Activated T-helper 2 cell treated with anti-CD3 and anti-CD28 coated beads, Interferon-gamma antibody, Interleukin-2, Interleukin-4, amounts not matched to agents 10 μg/mL and 5 μg/mL and 100 μg/mL, durations not matched to agents 14 hours and 24 hours and 36 hours (primary cell): Measurements from ENCODE around the gene SDHAF2. TPM values are rescaled to one million over a fixed set of nuclear protein-coding genes. Genes with fewer than 3 reads are reported as not detected.
"Not testable (repeated sequence)": the region's sequence is repeated elsewhere in the genome, so short reads cannot be mapped to it uniquely, and the experiment has no call there.

Source experiments
- DNase-seq: peaks from one replicate; pipeline ENCODE4 v3.0.0; 2021; ENCODE audit warnings: low spot score
- H3K27ac Mint-ChIP-seq: one replicate; pipeline ENCODE4 v1.8.0; 2021; ENCODE audit warnings: mixed read lengths
- H3K27me3 Mint-ChIP-seq: one replicate; pipeline ENCODE4 v1.8.0; 2021; ENCODE audit warnings: low read depth, mixed read lengths
- H3K36me3 Mint-ChIP-seq: one replicate; pipeline ENCODE4 v1.8.0; 2021; ENCODE audit warnings: low read depth, mixed read lengths
- H3K4me1 Mint-ChIP-seq: one replicate; pipeline ENCODE4 v1.8.0; 2021; ENCODE audit warnings: low read depth, mixed read lengths
- H3K4me3 Mint-ChIP-seq: one replicate; pipeline ENCODE4 v1.8.0; 2021; ENCODE audit warnings: low read depth, mild to moderate bottlenecking, moderate library complexity, mixed read lengths
- H3K9me3 Mint-ChIP-seq: one replicate; pipeline ENCODE4 v1.8.0; 2021; ENCODE audit warnings: mixed read lengths
- intact Hi-C: fragments of 100-400 bp; cut with micrococcal nuclease; formaldehyde crosslinking; loops from one replicate; pipeline ENCODE4 v1.15.1; 2023
- total RNA-seq: library from RNA; stranded (reverse); gene quantifications from 2 replicates; pipeline ENCODE4 v1.2.3, GENCODE V29; 2022

The SDHAF2 gene
- total RNA-seq, 1 donor from 2014 or later: 46.4 TPM

DNA sequence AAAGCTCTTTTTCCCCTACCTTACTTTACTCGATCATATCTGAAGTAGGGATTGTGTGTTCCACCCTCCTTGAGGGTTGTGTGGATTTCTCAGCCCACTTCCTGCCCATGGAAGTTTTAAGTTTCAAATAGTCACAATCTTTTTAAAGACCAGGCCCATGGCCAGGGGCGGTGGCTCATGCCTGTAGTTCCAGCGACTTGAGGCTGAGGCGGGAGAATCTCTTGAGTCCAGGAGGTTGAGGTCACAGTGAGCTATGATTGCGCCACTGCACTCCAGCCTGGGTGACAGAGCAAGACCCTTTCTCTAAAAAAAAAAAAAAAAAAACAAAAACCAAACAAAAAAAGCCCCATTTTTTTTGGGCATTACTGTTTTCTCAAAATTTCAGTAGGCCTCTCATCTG is 42.4 kb downstream of the SDHAF2 start:
- peaks cover 23% of the 10 kb centered on the region for H3K36me3 Mint-ChIP-seq
- peaks cover 11% of the 10 kb centered on the region for H3K4me1 Mint-ChIP-seq
- H3K27me3 Mint-ChIP-seq: no peaks in the 10 kb centered on the region
- no peaks in the 10 kb centered on the region for H3K9me3 Mint-ChIP-seq
- intact Hi-C loops: no loop called here
- H3K27ac Mint-ChIP-seq: no peak overlapping the region
- no peak overlapping the region for H3K4me3 Mint-ChIP-seq
- no peak for DNase-seq

DNA sequence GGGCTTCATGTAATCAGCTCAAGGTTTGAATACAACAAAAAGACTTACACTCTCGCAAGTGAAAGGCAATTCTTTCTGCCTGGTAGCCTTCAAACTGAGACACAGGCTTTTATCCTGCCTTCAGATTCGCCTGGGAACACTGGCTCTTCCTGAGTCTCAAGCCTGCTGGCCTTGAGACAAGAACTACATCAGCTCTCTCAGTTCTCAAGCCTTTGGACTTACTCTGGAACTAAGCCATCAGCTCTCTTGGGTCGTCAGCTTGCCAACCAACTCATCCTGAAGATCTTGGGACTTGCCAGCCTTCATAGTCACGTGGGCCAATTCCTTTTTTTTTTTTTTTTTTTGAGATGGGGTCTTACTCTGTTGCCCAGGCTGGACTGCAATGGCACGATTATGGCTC is 42.9 kb downstream of the SDHAF2 start:
- H3K4me1 Mint-ChIP-seq: peaks cover 11% of the 10 kb centered on the region
- intact Hi-C loops: no loop called here
- H3K27ac Mint-ChIP-seq: no peak overlapping the region
- H3K27me3 Mint-ChIP-seq: no peaks in the 10 kb centered on the region
- peaks cover 18% of the 10 kb centered on the region for H3K36me3 Mint-ChIP-seq
- no peaks in the 10 kb centered on the region for H3K9me3 Mint-ChIP-seq
- DNase-seq: no peak
- no peak overlapping the region for H3K4me3 Mint-ChIP-seq

DNA sequence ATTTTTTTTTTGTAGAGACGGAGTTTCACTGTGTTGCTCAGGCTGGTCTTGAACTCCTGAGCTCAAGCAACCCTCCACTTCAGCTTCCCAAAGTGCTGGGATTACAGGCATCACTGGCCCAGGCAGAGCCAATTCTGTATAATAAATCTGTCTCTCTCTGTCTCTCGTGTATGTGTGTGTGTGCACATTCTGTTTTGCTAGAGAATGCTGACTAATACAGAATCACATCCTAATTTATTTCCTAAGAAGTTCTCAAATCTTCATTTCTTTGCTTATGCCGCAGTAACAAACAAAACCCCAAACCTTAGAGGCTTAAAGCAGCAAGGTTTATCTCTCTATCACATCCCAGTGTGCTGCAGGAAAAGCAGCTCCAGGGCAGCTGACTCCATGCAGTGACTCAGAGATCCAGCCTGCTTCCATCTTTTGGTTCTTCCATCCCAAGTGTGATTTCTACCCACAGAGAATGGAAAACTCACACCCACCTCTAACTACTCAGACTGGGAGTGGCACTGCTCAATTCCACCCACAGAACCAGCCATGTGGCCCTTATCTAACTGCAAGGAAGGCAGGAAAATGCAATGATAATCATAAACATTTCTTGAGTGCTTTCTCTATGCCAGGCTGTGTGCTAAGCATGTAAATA is 43.6 kb downstream of the SDHAF2 start:
- no peaks in the 10 kb centered on the region for H3K27me3 Mint-ChIP-seq
- peaks cover 17% of the 10 kb centered on the region for H3K36me3 Mint-ChIP-seq
- DNase-seq: no peak
- no peak overlapping the region for H3K4me3 Mint-ChIP-seq
- intact Hi-C loops: no loop called here
- H3K4me1 Mint-ChIP-seq: peaks cover 14% of the 10 kb centered on the region
- peak overlapping the region; percentile 8 for H3K27ac Mint-ChIP-seq
- no peaks in the 10 kb centered on the region for H3K9me3 Mint-ChIP-seq

DNA sequence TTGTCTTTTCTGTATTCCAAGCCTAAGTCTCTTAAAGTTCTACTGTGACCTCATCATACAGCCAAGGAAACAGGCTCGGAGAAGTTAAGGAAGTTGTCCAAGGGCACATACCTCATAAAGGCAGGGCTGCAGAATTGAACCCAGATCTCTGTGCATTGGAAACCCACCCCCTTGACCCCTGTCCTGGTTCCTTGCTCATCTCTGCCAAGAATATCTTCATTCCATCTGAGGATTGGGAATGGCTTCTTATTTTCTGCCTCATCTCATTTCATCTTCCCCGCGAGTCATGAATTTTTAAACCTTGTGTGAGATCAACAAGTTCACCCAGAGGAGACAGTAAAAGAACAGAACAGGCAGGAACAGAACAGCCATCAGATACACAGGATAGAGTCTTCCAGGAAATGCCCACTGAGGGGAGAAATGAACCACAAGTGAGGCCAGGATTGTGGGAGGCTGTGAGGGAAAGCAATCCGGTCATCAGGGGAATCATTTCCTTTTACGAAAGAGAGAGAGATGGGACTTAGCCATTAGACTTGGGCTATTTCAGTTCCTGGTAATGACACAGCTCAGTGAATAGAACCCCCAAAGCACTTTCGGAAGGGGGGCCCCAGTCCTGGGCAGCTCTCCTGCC is 44.2 kb downstream of the SDHAF2 start:
- intact Hi-C loops: no loop called here
- Mint-ChIP-seq H3K36me3 (peaks cover 17% of the 10 kb centered on the region), H3K9me3 (no peaks in the 10 kb centered on the region), H3K27ac (no peak overlapping the region), H3K4me3 (no peak overlapping the region), H3K27me3 (no peaks in the 10 kb centered on the region), H3K4me1 (peaks cover 14% of the 10 kb centered on the region)
- DNase-seq: no peak

DNA sequence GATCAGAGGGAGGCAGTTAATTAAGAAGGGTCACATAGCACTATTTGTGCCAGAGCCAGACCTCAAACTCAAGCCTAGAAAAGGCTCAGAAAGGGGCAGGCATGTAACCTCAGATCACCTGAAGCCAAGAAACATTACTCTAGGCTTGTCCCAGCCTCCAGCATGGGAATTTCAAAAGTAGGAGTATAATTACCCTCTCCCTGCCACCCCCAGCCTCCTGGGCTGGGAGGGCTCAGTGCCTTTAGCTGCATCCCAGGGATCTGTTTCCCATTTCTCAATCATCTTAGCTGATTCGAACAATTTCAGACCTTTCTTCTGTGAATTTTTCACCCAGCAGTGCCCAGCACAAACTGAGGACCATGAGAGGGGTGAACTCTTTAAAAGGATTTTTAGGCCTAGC is 45.5 kb downstream of the SDHAF2 start:
- Mint-ChIP-seq H3K9me3 (no peaks in the 10 kb centered on the region), H3K4me3 (no peak overlapping the region), H3K4me1 (peaks cover 14% of the 10 kb centered on the region), H3K27me3 (no peaks in the 10 kb centered on the region), H3K36me3 (peaks cover 11% of the 10 kb centered on the region), H3K27ac (no peak overlapping the region)
- DNase-seq: no peak
- intact Hi-C loops: no loop called here

DNA sequence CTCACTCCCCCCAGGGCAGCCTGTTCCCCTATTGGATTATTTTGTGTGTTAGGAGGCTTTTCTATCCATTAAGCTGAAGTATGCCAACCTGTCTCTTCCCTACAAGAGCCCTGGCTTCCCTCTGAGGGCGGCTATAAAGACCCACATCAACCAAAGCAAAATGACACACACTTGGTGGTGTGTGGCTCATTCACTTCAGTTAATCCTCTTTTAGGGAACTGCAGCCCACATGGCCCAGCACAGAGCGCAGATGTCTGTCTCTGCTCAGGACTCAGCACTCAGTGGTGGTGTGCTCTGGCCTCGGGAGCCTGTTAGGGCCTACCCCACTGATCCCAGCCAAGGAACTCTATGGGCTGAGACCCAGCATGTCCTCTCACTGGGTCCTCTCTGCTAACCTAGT is 46.4 kb downstream of the SDHAF2 start:
- Mint-ChIP-seq H3K4me3 (no peak overlapping the region), H3K36me3 (peaks cover 4% of the 10 kb centered on the region), H3K27me3 (no peaks in the 10 kb centered on the region), H3K9me3 (no peaks in the 10 kb centered on the region), H3K4me1 (peaks cover 14% of the 10 kb centered on the region), H3K27ac (no peak overlapping the region)
- DNase-seq: no peak
- intact Hi-C loops: no loop called here

DNA sequence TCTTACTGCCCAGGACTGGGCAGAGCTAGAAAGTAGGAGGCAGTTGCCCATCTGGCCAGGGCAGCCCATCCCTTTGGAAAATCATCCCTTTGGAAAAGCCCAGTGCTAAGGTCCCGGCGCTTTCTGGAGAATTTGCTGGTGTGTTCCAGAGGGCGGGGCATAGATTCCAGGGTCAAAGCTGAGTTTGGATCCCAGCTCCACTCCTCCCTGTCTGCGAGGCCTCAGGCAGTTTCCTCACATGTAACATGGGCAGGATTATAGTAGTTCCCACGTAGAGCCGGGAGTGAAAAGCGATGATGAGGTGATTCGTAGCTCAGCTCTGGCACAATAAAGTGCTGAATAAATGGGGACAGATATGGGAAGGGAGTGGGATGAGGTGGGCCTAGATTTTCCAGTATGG is 47.2 kb downstream of the SDHAF2 start:
- Mint-ChIP-seq H3K27me3 (no peaks in the 10 kb centered on the region), H3K4me3 (no peak overlapping the region), H3K4me1 (peaks cover 14% of the 10 kb centered on the region), H3K27ac (no peak overlapping the region), H3K36me3 (peaks cover 4% of the 10 kb centered on the region), H3K9me3 (no peaks in the 10 kb centered on the region)
- intact Hi-C loops: loop anchor here (1.0 kb wide), 1 partner anchor 40 kb away; no protein-coding TSS in a partner anchor
- no peak for DNase-seq

DNA sequence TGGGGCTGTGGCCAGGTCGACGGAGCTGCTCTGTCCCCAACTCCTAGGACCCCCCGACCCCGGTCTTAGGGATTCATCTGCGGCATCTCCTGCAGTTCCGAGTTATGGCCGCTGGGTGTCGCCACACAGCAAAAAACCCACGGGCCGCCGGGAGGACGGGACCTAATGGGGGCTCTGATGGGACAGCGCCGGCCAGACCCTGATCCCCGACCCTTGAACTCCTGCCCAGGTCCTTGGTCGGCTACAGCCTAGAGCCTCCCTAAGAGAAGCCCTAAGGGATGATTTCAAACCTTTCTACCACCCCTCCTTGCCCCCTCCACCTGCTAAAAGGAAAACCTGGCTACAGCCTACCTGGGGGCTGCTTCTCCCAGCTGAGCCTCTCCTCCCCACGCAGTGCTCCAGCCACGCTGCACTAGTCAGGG is 47.8 kb downstream of the SDHAF2 start:
- Mint-ChIP-seq H3K27me3 (no peaks in the 10 kb centered on the region), H3K4me3 (no peak overlapping the region), H3K27ac (no peak overlapping the region), H3K4me1 (peaks cover 12% of the 10 kb centered on the region), H3K9me3 (no peaks in the 10 kb centered on the region), H3K36me3 (peaks cover 4% of the 10 kb centered on the region)
- intact Hi-C loops: loop anchor here (1.0 kb wide), 1 partner anchor 40 kb away; no protein-coding TSS in a partner anchor
- DNase-seq: peak; percentile 22

DNA sequence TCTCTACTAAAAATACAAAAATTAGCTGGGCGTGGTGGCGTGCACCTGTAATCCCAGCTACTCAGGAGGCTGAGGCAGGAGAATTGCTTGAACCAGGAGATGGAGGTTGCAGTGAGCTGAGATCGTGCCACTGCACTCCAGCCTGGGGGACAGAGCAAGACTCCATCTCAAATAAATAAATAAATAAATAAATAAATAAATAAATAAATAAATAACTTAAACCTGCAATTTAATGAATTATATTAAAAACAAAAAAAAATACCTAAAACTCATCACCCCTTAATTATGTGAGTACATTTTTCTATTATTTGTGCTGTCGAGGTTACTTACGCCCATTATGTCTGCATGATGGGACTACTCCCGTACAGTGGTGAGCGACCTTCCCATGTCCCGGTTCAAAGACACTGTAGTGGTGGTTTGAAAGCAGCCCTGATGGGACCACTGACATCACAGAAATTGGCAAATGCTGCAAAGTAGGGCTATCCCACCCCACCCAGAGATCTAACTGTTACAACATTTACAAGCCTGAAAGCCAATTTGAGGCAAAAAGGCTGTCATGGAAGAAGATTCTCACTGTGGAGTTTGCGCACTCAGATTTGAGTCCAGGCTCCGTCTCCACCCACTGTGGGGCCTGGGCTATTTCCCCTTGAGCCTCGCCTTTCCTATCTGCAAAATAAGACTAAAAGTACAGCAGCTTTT is 49.6 kb downstream of the SDHAF2 start:
- DNase-seq, H3K36me3 Mint-ChIP-seq, H3K4me3 Mint-ChIP-seq, H3K9me3 Mint-ChIP-seq, H3K4me1 Mint-ChIP-seq, intact Hi-C loops, H3K27ac Mint-ChIP-seq, H3K27me3 Mint-ChIP-seq: not testable (repeated sequence)

DNA sequence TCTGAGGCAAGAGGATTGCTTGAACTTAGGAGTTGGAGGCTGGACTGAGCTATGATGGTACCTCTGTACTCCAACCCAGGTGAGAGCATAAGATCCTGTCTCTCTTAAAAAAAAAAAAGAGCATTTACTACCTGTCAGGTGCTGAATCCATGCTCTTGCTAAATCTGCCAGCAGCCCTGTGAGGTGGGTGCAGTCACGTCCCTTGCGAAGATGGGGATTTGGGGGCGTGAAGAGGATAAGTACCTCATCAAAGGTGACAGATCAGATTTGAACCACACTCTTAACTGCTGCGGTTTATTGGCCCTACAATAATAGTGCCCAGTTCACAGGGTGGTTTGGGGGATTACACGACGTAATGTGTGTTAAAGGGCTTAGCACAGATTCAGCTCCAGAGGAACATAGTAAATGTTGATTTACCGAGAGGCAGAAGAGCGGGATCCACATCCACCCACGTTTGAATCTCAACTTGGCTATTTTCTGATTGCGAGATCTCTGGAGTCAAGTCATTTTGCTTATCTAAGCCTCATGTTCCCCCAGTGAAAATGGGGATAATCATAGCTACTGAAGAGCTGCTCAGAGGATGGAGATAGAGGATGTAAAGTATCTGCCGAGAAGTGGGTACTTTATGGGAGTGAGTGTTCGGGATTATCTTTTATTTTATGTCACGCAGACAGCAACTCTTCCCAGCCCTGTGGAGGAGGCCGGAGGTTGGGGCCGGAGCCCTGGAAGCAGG is 50.5 kb downstream of the SDHAF2 start:
- Mint-ChIP-seq H3K27ac (no peak overlapping the region), H3K4me1 (peaks cover 3% of the 10 kb centered on the region), H3K4me3 (no peak overlapping the region), H3K27me3 (no peaks in the 10 kb centered on the region), H3K36me3 (no peaks in the 10 kb centered on the region), H3K9me3 (no peaks in the 10 kb centered on the region)
- intact Hi-C loops: no loop called here
- DNase-seq: no peak

DNA sequence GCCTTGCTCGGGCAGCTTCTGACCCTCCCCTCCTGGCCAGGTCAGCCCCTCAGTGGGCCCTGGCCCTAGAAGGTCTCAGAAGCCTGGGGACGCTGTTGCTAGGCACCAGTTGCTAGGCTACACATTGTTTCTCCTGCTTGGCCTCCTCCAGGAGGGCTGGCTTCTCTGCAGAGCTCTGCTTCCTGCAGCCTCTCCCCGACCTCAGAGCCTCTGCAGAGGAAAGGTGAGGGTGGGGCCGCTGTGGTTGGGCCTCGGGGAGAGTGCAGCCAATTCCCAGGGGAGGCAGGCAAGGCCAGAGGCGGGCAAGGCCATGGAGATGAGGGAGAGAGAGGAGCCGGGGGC is 51.0 kb downstream of the SDHAF2 start:
- intact Hi-C loops: no loop called here
- Mint-ChIP-seq H3K4me1 (peaks cover 3% of the 10 kb centered on the region), H3K9me3 (no peaks in the 10 kb centered on the region), H3K36me3 (no peaks in the 10 kb centered on the region), H3K27me3 (no peaks in the 10 kb centered on the region), H3K27ac (no peak overlapping the region), H3K4me3 (no peak overlapping the region)
- no peak for DNase-seq

DNA sequence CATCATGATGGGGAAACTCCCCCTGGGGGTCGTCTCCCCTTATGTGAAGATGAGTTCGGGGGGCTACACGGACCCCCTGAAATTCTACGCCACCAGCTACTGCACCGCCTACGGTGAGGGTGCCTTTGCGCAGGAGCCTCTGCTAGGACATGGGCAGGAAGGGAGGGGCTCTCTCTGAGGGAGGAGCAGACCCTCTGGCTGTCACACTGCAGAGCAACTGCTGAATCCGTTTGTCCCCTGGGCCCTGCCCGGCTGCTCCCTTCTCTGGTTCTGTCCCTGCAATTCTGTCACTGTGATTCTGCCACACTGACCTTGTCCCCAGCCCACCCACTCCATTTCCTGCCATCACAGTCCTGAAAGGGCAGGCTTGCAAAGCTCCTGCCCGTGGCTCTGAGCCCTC is 51.9 kb downstream of the SDHAF2 start:
- intact Hi-C loops: no loop called here
- H3K4me1 Mint-ChIP-seq: peaks cover 3% of the 10 kb centered on the region
- H3K36me3 Mint-ChIP-seq: no peaks in the 10 kb centered on the region
- no peak overlapping the region for H3K4me3 Mint-ChIP-seq
- H3K9me3 Mint-ChIP-seq: no peaks in the 10 kb centered on the region
- no peak overlapping the region for H3K27ac Mint-ChIP-seq
- no peaks in the 10 kb centered on the region for H3K27me3 Mint-ChIP-seq
- no peak for DNase-seq

DNA sequence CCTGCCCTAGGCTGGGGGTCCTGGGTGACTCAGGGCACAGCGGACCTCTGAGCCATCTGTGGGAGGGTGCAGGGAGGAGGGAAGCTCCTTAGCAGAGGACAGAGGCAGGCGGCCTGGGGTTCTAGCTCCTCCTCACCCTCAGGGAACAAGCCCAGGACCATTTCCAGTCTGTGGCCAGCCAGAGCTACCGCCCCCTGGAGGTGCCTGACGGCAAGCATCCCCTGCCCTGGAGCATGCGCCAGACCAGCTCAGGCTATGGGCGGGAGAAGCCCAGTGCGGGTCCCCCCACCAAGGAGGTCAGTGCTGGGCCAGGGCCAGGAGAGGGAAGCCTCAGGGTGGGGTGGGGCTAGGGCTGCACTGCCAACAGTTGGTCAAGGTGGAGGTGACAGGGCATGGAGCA is 52.6 kb downstream of the SDHAF2 start:
- H3K36me3 Mint-ChIP-seq: no peaks in the 10 kb centered on the region
- H3K4me1 Mint-ChIP-seq: peaks cover 3% of the 10 kb centered on the region
- no peak for DNase-seq
- H3K27me3 Mint-ChIP-seq: no peaks in the 10 kb centered on the region
- H3K9me3 Mint-ChIP-seq: no peaks in the 10 kb centered on the region
- intact Hi-C loops: no loop called here
- H3K27ac Mint-ChIP-seq: no peak overlapping the region
- no peak overlapping the region for H3K4me3 Mint-ChIP-seq
